Measurements from ENCODE around the gene ADAM19.

ADAM19 gene

DNA sequence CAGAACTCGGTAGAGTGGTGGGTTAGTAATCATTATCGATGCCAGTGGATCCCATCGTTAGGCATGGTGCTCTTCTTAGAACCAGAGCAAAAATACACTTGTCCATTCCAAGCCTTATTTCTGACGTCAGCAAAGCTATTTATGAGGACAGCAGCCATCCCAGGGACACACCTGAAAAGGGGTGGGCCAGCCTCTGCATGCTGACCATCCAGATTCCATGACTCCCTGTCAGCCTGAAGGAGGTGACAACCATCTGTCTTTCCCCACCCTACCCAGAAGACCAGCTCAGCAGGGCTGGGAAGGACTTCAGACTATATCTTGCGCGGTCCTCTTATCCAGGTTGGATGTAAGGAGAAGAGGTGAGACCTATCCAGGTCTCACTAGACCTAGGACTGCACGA lies 121.3 kb downstream of the ADAM19 start:
- TF ChIP-seq POLR2A (IDR thresholded peaks at IDR 0.05; ENCODE audit: extremely low read depth, insufficient read length) (no peak), MYC (IDR thresholded peaks at IDR 0.05; ENCODE audit: low read depth, low read length) (no peak)
- TF ChIP-seq, protein P1, sequence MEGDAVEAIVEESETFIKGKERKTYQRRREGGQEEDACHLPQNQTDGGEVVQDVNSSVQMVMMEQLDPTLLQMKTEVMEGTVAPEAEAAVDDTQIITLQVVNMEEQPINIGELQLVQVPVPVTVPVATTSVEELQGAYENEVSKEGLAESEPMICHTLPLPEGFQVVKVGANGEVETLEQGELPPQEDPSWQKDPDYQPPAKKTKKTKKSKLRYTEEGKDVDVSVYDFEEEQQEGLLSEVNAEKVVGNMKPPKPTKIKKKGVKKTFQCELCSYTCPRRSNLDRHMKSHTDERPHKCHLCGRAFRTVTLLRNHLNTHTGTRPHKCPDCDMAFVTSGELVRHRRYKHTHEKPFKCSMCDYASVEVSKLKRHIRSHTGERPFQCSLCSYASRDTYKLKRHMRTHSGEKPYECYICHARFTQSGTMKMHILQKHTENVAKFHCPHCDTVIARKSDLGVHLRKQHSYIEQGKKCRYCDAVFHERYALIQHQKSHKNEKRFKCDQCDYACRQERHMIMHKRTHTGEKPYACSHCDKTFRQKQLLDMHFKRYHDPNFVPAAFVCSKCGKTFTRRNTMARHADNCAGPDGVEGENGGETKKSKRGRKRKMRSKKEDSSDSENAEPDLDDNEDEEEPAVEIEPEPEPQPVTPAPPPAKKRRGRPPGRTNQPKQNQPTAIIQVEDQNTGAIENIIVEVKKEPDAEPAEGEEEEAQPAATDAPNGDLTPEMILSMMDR (IDR thresholded peaks at IDR 0.05; ENCODE audit: low read depth, low read length): no peak
- TF ChIP-seq, protein P2, sequence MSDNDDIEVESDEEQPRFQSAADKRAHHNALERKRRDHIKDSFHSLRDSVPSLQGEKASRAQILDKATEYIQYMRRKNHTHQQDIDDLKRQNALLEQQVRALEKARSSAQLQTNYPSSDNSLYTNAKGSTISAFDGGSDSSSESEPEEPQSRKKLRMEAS (IDR thresholded peaks at IDR 0.05; ENCODE audit: low read depth, low read length): no peak
- no peak overlapping the region for H3K4me3 ChIP-seq (ENCODE audit: low read depth, low read length)
- DNase-seq (ENCODE audit: low read depth): no peak

DNA sequence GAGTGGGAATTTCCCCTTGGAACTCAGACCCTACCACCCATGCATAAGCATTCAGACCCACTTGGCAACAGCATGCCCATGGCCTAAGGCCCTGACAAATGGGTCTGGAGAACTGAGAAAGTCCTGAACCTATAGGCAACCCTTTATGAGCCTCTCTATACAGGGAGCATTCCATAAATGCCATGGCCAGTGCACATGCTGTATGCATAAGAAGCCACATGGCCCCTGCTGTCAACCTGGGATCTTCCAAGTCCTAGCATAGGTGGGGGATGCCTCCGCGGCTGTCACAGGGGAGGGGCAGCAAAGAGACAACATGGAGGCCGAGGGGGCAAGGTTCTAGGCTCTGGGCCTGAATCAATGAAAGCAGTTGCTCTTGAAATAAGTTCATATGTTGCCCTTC lies 123.8 kb downstream of the ADAM19 start:
- no peak for TF ChIP-seq MYC (IDR thresholded peaks at IDR 0.05; ENCODE audit: low read depth, low read length)
- TF ChIP-seq, protein P2 (IDR thresholded peaks at IDR 0.05; ENCODE audit: low read depth, low read length): no peak
- TF ChIP-seq, protein P1 (IDR thresholded peaks at IDR 0.05; ENCODE audit: low read depth, low read length): no peak
- TF ChIP-seq POLR2A (IDR thresholded peaks at IDR 0.05; ENCODE audit: extremely low read depth, insufficient read length): no peak
- DNase-seq (ENCODE audit: low read depth): no peak
- H3K4me3 ChIP-seq (ENCODE audit: low read depth, low read length): no peak overlapping the region

DNA sequence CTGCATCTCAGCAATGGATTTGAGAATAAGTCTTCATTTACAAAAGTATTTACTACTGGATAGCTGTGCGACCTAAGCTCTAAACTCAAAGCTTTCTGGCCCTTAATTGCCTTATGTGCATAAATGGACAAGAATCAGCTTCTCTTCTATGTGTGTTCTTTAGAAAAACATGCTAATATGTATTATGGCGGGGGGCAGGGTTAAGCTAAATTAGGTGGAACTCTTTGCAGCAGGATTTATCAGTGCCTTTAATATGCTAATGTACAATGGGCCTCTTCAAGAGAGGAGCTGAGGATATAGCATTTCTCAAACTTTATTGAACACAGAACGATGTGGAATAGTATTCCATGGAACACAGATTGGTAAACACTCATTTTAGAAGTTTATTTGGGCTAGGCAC lies 125.6 kb downstream of the ADAM19 start:
- no peak overlapping the region for H3K4me3 ChIP-seq (ENCODE audit: low read depth, low read length)
- DNase-seq (ENCODE audit: low read depth): no peak
- no peak for TF ChIP-seq POLR2A (IDR thresholded peaks at IDR 0.05; ENCODE audit: extremely low read depth, insufficient read length)
- no peak for TF ChIP-seq MYC (IDR thresholded peaks at IDR 0.05; ENCODE audit: low read depth, low read length)
- TF ChIP-seq, protein P2 (IDR thresholded peaks at IDR 0.05; ENCODE audit: low read depth, low read length): no peak
- TF ChIP-seq, protein P1 (IDR thresholded peaks at IDR 0.05; ENCODE audit: low read depth, low read length): no peak

DNA sequence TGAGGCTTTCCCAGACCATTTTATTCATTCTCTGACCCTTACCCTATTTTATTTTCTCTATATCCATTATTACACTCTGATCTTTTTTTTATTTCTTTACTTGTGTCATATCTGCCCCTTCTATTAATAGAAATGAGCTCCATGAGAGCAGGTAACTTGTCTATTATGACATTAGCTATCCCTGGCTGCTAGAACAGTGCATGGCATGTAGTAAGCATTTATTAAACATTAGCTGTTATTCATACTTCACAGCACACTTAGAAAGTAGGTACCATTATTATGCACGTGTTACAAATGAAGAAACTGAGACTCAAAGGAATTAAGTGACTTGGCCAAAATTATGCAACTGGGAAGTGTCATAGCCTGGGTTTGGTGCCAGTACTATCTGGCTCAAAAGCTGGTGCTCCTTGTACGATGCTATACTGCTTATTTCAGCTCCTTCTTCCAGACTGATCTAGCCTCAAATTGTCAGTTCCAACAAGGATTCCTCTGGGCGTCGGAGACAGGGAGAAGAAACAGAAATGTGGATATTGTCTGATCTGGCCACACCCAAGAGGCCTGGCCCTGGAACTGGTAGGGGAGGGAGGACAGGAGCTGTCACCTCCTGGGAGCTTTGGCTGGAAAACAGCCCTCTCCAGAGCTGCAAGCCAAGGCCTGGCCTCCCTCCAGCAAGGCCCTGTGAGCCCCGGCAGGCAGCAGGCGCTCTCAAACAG lies 126.4 kb downstream of the ADAM19 start:
- no peak overlapping the region for H3K4me3 ChIP-seq (ENCODE audit: low read depth, low read length)
- DNase-seq (ENCODE audit: low read depth): no peak
- TF ChIP-seq POLR2A (IDR thresholded peaks at IDR 0.05; ENCODE audit: extremely low read depth, insufficient read length) (no peak), MYC (IDR thresholded peaks at IDR 0.05; ENCODE audit: low read depth, low read length) (no peak)
- TF ChIP-seq, protein P1 (IDR thresholded peaks at IDR 0.05; ENCODE audit: low read depth, low read length): no peak
- TF ChIP-seq, protein P2 (IDR thresholded peaks at IDR 0.05; ENCODE audit: low read depth, low read length): no peak

DNA sequence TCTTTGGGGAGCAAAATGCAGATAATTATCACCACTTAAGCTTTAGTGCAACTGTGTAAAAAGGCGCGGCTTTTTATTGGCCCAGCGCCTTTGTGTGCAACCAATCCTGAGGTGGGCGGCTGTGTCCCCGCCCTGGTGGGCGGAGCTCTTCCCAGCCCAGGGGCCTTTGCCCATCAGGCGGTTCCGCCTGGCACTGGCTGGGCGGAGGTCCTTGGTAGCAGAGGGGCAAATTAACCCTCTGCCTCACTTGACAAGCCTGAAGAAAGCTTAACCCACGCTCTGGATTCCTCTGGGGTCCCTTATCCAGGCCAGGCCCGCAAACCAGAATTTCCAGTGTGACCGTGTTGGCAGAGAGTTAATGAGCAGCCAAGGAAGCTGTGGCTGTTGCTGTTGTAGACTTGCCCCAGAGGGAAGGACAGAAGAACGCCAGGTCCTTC lies 128.4 kb downstream of the ADAM19 start:
- H3K4me3 ChIP-seq (ENCODE audit: low read depth, low read length): no peak overlapping the region
- TF ChIP-seq, protein P2 (IDR thresholded peaks at IDR 0.05; ENCODE audit: low read depth, low read length): no peak
- TF ChIP-seq, protein P1 (IDR thresholded peaks at IDR 0.05; ENCODE audit: low read depth, low read length): no peak
- no peak for TF ChIP-seq MYC (IDR thresholded peaks at IDR 0.05; ENCODE audit: low read depth, low read length)
- TF ChIP-seq POLR2A (IDR thresholded peaks at IDR 0.05; ENCODE audit: extremely low read depth, insufficient read length): no peak
- DNase-seq (ENCODE audit: low read depth): no peak
